Hematopoietic multipotent progenitor cell treated with erythropoietin and hydrocortisone succinate and interleukin-3 and kit ligand, for 8 days (in vitro differentiated cells): ENCODE measurements around the gene MBNL2.

Experiments used
- DNase-seq: peaks from one replicate; pipeline ENCODE4 v3.0.0-alpha.2; 2015

Gene MBNL2

GRCh38 chr13:97255515-97256021, 33.4 kb downstream of the MBNL2 start:
- peak; percentile 57 for DNase-seq

- DNase-seq, result peak; percentile 85
Observed at GRCh38 chr13:97256343-97256783, 34.2 kb downstream of the MBNL2 start.

- no peak for DNase-seq
Observed at GRCh38 chr13:97257228-97257755, 35.2 kb downstream of the MBNL2 start.

GRCh38 chr13:97257800-97258799, 36.0 kb downstream of the MBNL2 start:
- peak; percentile 80 for DNase-seq

GRCh38 chr13:97258801-97259200, 36.7 kb downstream of the MBNL2 start:
- DNase-seq, result no peak

GRCh38 chr13:97259410-97259797, 37.3 kb downstream of the MBNL2 start:
- no peak for DNase-seq

- peak; percentile 95 for DNase-seq
Observed at GRCh38 chr13:97259798-97260714, 37.9 kb downstream of the MBNL2 start.

- no peak for DNase-seq
Observed at GRCh38 chr13:97261254-97262005, 39.3 kb downstream of the MBNL2 start.

- DNase-seq, result no peak
Observed at GRCh38 chr13:97262058-97262457, 39.9 kb downstream of the MBNL2 start.

GRCh38 chr13:97263160-97263559, 41.0 kb downstream of the MBNL2 start:
- no peak for DNase-seq

GRCh38 chr13:97264663-97265062, 42.5 kb downstream of the MBNL2 start:
- DNase-seq, result no peak

GRCh38 chr13:97266332-97266731, 44.2 kb downstream of the MBNL2 start:
- no peak for DNase-seq

- no peak for DNase-seq
Observed at GRCh38 chr13:97266772-97267417, 44.8 kb downstream of the MBNL2 start.

GRCh38 chr13:97267418-97268059, 45.4 kb downstream of the MBNL2 start:
- no peak for DNase-seq

GRCh38 chr13:97268772-97269171, 46.6 kb downstream of the MBNL2 start:
- no peak for DNase-seq

- no peak for DNase-seq
Observed at GRCh38 chr13:97269603-97270002, 47.5 kb downstream of the MBNL2 start.

GRCh38 chr13:97272526-97272925, 50.4 kb downstream of the MBNL2 start:
- DNase-seq, result no peak

GRCh38 chr13:97273341-97273831, 51.3 kb downstream of the MBNL2 start:
- DNase-seq, result no peak

- no peak for DNase-seq
Observed at GRCh38 chr13:97274829-97275649, 52.9 kb downstream of the MBNL2 start.
